Measurements from ENCODE around the gene ABCD4.
A peak's percentile ranks its signal among the peaks of the same experiment; 100 is the strongest.

Gene ABCD4

GRCh38 chr14:74257941-74258763, 44.6 kb downstream of the ABCD4 start:
- DNase-seq, result no peak

GRCh38 chr14:74257078-74257940, 45.4 kb downstream of the ABCD4 start:
- DNase-seq, result peak in 1 of 2 experiments; percentile 11

- no peak for DNase-seq
These were observed 47.5 kb downstream of the ABCD4 start for GRCh38 chr14:74255281-74255680.

GRCh38 chr14:74249433-74250375, 53.0 kb downstream of the ABCD4 start:
- DNase-seq, result no peak

GRCh38 chr14:74248017-74248416, 54.7 kb downstream of the ABCD4 start:
- no peak for DNase-seq

DNA sequence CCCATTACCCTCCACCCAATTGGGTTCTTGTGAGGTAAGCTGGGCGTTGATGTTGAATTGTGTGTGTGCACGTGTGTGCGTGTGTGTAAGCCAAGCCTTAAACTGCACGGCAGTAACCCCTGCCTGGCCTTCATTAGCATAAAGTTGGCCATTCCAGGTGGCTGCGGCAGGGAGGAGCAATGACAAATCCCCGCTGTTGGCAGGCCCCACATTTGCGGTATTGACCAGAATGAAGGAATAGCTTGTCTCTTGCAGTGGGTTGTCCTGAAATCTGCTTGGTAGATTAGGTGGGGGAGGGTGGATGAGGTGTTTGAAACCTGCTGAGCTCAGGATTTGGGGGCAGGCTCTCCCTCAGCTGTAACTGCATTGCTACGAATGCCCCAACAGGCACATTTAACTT, 56.2 kb downstream of the ABCD4 start:
- no peak for DNase-seq

- DNase-seq, result no peak
These were observed 57.4 kb downstream of the ABCD4 start for GRCh38 chr14:74245292-74245691.

- no peak for DNase-seq
These were observed 58.6 kb downstream of the ABCD4 start for GRCh38 chr14:74244115-74244514.

DNA sequence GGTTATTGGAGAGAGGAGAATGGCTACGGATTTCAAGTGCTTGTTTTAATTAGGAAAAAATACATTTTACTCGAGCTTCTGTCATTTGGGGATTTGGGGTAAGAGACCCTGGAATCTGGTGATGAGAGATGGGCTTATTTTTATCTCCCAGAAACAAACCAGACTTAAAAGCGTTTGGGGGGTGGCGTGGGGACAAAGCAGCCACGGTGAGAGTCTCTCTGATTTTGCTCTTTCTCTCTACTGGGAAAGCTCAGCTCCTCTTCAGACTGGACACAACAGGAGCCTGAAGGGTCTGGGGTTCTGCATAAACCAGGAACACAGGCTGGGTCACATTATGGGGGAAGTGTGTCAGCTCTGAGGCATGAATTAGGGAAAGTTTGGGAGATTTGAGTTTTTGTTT, 59.7 kb downstream of the ABCD4 start:
- no peak for DNase-seq

GRCh38 chr14:74242780-74243042, 60.0 kb downstream of the ABCD4 start:
- no peak for DNase-seq

DNA sequence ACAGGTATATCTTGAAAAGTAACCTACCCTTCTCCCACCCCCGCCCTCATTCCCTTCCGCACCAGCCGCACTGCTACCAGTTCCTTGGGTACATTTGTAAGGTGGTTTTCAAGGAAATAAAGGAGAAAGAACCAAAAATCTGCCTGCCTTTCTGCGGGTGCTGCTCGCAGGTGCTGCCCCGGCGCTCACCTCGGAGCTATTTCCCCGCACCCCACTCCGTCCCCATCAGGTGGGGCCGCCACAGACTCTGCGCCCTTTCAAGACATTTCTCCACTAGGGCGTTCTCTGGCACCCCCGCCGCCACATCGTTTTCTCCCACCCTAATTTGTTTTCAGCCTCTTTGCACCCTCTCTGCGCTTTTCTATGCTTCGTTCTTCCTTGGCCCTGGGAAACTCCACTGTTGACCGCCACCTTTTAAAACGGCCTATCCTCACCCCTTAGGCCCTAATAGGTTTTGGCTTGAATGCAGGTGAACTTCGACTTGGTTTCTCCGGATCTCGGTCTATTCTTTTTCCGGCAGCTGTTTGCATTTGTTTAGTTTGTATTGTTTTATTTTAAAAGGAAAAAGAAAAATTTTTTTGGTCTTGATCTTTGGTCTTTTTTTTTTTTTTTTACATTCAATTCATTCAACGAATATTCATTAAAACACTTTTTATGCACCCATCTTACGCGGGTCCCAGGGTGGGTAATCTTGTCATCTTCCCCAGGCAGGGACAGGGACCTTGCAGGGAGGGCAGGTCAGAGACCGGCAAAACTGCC, 60.5 kb downstream of the ABCD4 start:
- DNase-seq, result no peak

GRCh38 chr14:74241652-74242017, 61.1 kb downstream of the ABCD4 start:
- DNase-seq, result no peak

- no peak for DNase-seq
These were observed 61.7 kb downstream of the ABCD4 start for GRCh38 chr14:74240794-74241651.

GRCh38 chr14:74239848-74240793, 62.6 kb downstream of the ABCD4 start:
- no peak for DNase-seq

GRCh38 chr14:74238974-74239847, 63.5 kb downstream of the ABCD4 start, which contains the start of gene VSX2:
Gene VSX2 (plus strand): TSS chr14:74239449. CDS start chr14:74239562, 113 bp downstream.
- DNase-seq, result no peak

- DNase-seq, result no peak
These were observed 65.3 kb downstream of the ABCD4 start for GRCh38 chr14:74237441-74237840.
